WTC11 (cell line): ENCODE measurements around the gene SEZ6L.

Experiments
- CREM ChIP-seq: sonication (generic); formaldehyde crosslinking; IDR thresholded peaks from 2 replicates; pipeline ENCODE4 v1.8.1; 2022; ENCODE audit warnings: mild to moderate bottlenecking, missing genetic modification reagents, moderate library complexity
- ELF4 ChIP-seq: sonication (generic); formaldehyde crosslinking; IDR thresholded peaks from 2 replicates; pipeline ENCODE4 v1.8.1; 2022; ENCODE audit warnings: low read depth, mild to moderate bottlenecking, moderate library complexity, missing genetic modification reagents
- HMGA2 ChIP-seq: fragments of 250-450 bp; sonication (Bioruptor Pico); IDR thresholded peaks from 2 replicates; pipeline ENCODE4 v1.4.0; 2021; ENCODE audit warnings: mild to moderate bottlenecking, moderate library complexity
- JUN ChIP-seq: sonication (generic); formaldehyde crosslinking; IDR thresholded peaks from 2 replicates; pipeline ENCODE4 v1.8.0; 2023; ENCODE audit warnings: mild to moderate bottlenecking, missing genetic modification reagents
- KAT7 ChIP-seq: sonication (generic); formaldehyde crosslinking; IDR thresholded peaks from 2 replicates; pipeline ENCODE4 v1.8.1; 2023; ENCODE audit warnings: missing genetic modification reagents, mild to moderate bottlenecking, borderline replicate concordance
- NR1H2 ChIP-seq: sonication (generic); formaldehyde crosslinking; IDR thresholded peaks from 2 replicates; pipeline ENCODE4 v1.9.0; 2021; ENCODE audit warnings: mild to moderate bottlenecking, moderate library complexity, missing genetic modification reagents
- NR3C1 ChIP-seq: sonication (generic); formaldehyde crosslinking; conservative IDR thresholded peaks from 2 replicates; pipeline ENCODE4 v1.8.1; 2023; ENCODE audit warnings: low read depth, mild to moderate bottlenecking, missing genetic modification reagents
- SP1 ChIP-seq: sonication (generic); formaldehyde crosslinking; conservative IDR thresholded peaks from 2 replicates; pipeline ENCODE4 v1.8.1; 2022; ENCODE audit warnings: missing genetic modification reagents
- ZNF232 ChIP-seq: sonication (generic); formaldehyde crosslinking; IDR thresholded peaks from 2 replicates; pipeline ENCODE4 v1.8.0; 2022; ENCODE audit warnings: mild to moderate bottlenecking, missing genetic modification reagents
- TF ChIP-seq, protein P1 (sequence below): fragments of 200-600 bp; IDR thresholded peaks from 2 replicates; pipeline ENCODE4 v1.8.0; 2022; ENCODE audit warnings: antibody characterized with exemption
- TF ChIP-seq, protein P2 (sequence below): sonication (generic); formaldehyde crosslinking; IDR thresholded peaks from 2 replicates; pipeline ENCODE4 v1.8.1; 2023; ENCODE audit warnings: mild to moderate bottlenecking, missing genetic modification reagents, moderate library complexity
- TF ChIP-seq, protein P3 (sequence below): sonication (generic); formaldehyde crosslinking; conservative IDR thresholded peaks from 2 replicates; pipeline ENCODE4 v1.8.1; 2022; ENCODE audit warnings: mild to moderate bottlenecking, missing genetic modification reagents
- TF ChIP-seq, protein P4 (sequence below): sonication (generic); formaldehyde crosslinking; conservative IDR thresholded peaks from 2 replicates; pipeline ENCODE4 v1.8.1; 2023; ENCODE audit warnings: mild to moderate bottlenecking, low read depth, missing genetic modification reagents, moderate library complexity

DNA sequence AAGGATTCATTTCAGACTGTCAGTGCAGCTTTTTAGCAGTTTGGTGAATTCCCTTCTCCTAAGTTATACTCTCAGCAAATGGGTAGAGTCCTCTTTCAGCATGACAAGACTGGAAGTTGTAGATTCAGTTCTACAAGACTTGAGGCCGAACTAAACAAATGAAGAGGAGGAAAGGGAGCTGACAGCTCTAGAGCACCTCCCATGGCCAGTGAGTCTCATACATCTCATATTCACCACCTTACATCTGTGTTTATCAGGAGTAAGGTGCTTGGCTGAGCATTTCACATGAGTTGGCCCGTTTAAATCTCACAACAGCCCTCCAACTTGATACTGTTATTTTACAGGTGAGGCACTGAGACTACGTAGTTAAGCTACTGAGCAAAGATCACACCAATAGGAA is 30.4 kb downstream of the SEZ6L start:
- TF ChIP-seq CREM (CRISPR knock-in tag) (no peak), HMGA2 (CRISPR knock-in tag) (no peak), JUN (no peak), NR1H2 (CRISPR knock-in tag) (no peak), ELF4 (CRISPR knock-in tag) (no peak), KAT7 (no peak), ZNF232 (CRISPR knock-in tag) (no peak), SP1 (CRISPR knock-in tag) (no peak), NR3C1 (no peak)
- TF ChIP-seq, protein P1, sequence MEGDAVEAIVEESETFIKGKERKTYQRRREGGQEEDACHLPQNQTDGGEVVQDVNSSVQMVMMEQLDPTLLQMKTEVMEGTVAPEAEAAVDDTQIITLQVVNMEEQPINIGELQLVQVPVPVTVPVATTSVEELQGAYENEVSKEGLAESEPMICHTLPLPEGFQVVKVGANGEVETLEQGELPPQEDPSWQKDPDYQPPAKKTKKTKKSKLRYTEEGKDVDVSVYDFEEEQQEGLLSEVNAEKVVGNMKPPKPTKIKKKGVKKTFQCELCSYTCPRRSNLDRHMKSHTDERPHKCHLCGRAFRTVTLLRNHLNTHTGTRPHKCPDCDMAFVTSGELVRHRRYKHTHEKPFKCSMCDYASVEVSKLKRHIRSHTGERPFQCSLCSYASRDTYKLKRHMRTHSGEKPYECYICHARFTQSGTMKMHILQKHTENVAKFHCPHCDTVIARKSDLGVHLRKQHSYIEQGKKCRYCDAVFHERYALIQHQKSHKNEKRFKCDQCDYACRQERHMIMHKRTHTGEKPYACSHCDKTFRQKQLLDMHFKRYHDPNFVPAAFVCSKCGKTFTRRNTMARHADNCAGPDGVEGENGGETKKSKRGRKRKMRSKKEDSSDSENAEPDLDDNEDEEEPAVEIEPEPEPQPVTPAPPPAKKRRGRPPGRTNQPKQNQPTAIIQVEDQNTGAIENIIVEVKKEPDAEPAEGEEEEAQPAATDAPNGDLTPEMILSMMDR = no peak
- TF ChIP-seq, protein P2, sequence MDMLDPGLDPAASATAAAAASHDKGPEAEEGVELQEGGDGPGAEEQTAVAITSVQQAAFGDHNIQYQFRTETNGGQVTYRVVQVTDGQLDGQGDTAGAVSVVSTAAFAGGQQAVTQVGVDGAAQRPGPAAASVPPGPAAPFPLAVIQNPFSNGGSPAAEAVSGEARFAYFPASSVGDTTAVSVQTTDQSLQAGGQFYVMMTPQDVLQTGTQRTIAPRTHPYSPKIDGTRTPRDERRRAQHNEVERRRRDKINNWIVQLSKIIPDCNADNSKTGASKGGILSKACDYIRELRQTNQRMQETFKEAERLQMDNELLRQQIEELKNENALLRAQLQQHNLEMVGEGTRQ (CRISPR knock-in tag) = no peak
- TF ChIP-seq, protein P3, sequence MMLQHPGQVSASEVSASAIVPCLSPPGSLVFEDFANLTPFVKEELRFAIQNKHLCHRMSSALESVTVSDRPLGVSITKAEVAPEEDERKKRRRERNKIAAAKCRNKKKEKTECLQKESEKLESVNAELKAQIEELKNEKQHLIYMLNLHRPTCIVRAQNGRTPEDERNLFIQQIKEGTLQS (CRISPR knock-in tag) = no peak
- TF ChIP-seq, protein P4, sequence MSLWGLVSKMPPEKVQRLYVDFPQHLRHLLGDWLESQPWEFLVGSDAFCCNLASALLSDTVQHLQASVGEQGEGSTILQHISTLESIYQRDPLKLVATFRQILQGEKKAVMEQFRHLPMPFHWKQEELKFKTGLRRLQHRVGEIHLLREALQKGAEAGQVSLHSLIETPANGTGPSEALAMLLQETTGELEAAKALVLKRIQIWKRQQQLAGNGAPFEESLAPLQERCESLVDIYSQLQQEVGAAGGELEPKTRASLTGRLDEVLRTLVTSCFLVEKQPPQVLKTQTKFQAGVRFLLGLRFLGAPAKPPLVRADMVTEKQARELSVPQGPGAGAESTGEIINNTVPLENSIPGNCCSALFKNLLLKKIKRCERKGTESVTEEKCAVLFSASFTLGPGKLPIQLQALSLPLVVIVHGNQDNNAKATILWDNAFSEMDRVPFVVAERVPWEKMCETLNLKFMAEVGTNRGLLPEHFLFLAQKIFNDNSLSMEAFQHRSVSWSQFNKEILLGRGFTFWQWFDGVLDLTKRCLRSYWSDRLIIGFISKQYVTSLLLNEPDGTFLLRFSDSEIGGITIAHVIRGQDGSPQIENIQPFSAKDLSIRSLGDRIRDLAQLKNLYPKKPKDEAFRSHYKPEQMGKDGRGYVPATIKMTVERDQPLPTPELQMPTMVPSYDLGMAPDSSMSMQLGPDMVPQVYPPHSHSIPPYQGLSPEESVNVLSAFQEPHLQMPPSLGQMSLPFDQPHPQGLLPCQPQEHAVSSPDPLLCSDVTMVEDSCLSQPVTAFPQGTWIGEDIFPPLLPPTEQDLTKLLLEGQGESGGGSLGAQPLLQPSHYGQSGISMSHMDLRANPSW (CRISPR knock-in tag) = no peak
